Measurements from ENCODE around the gene IFNGR1.

Gene IFNGR1

GRCh38 chr6:137191670-137192069 lies 27.5 kb downstream of the IFNGR1 start:
- TF ChIP-seq CTCF (conservative IDR thresholded peaks at IDR 0.05; ENCODE audit: low read depth, low read length) = no peak
- no peak overlapping the region for H3K4me3 ChIP-seq (ENCODE audit: low read depth, low read length)
- DNase-seq (ENCODE audit: low read depth) = no peak

GRCh38 chr6:137191236-137191635 lies 27.9 kb downstream of the IFNGR1 start:
- TF ChIP-seq CTCF (conservative IDR thresholded peaks at IDR 0.05; ENCODE audit: low read depth, low read length) = no peak
- H3K4me3 ChIP-seq (ENCODE audit: low read depth, low read length) = no peak overlapping the region
- no peak for DNase-seq (ENCODE audit: low read depth)

GRCh38 chr6:137190583-137191094 lies 28.5 kb downstream of the IFNGR1 start:
- no peak overlapping the region for H3K4me3 ChIP-seq (ENCODE audit: low read depth, low read length)
- no peak for DNase-seq (ENCODE audit: low read depth)
- no peak for TF ChIP-seq CTCF (conservative IDR thresholded peaks at IDR 0.05; ENCODE audit: low read depth, low read length)

GRCh38 chr6:137188855-137189254 lies 30.3 kb downstream of the IFNGR1 start:
- no peak for TF ChIP-seq CTCF (conservative IDR thresholded peaks at IDR 0.05; ENCODE audit: low read depth, low read length)
- no peak overlapping the region for H3K4me3 ChIP-seq (ENCODE audit: low read depth, low read length)
- no peak for DNase-seq (ENCODE audit: low read depth)

- no peak for TF ChIP-seq CTCF (conservative IDR thresholded peaks at IDR 0.05; ENCODE audit: low read depth, low read length)
- no peak overlapping the region for H3K4me3 ChIP-seq (ENCODE audit: low read depth, low read length)
- no peak for DNase-seq (ENCODE audit: low read depth)
These were observed 33.9 kb downstream of the IFNGR1 start for GRCh38 chr6:137185290-137185689.

GRCh38 chr6:137182654-137183073 lies 36.5 kb downstream of the IFNGR1 start:
- no peak overlapping the region for H3K4me3 ChIP-seq (ENCODE audit: low read depth, low read length)
- TF ChIP-seq CTCF (conservative IDR thresholded peaks at IDR 0.05; ENCODE audit: low read depth, low read length) = no peak
- DNase-seq (ENCODE audit: low read depth) = no peak

GRCh38 chr6:137181891-137182653 lies 37.1 kb downstream of the IFNGR1 start:
- H3K4me3 ChIP-seq (ENCODE audit: low read depth, low read length) = no peak overlapping the region
- DNase-seq (ENCODE audit: low read depth) = no peak
- TF ChIP-seq CTCF (conservative IDR thresholded peaks at IDR 0.05; ENCODE audit: low read depth, low read length) = no peak

Measured in choroid plexus epithelial cell (primary cell).